Mesenchymal stem cell (in vitro differentiated cells and primary cell): ENCODE measurements around the gene CLIC2.
"Not testable (repeated sequence)": the region's sequence is repeated elsewhere in the genome, so short reads cannot be mapped to it uniquely, and the experiment has no call there.

Experiments used
- DNase-seq: peaks from one replicate; pipeline ENCODE4 v3.0.0-alpha.2; 2013
- H2AFZ ChIP-seq: one replicate; pipeline ENCODE4 v1.6.1; 2013; ENCODE audit warnings: low read depth, mild to moderate bottlenecking, control low read depth, inconsistent platforms, low read length, moderate library complexity
- H2AK5ac ChIP-seq: 2 replicates; pipeline ENCODE4 v1.6.1; 2013; ENCODE audit warnings: low read length, moderate library complexity, mild to moderate bottlenecking, inconsistent platforms; ENCODE audit not compliant: severe bottlenecking
- H2BK120ac ChIP-seq: one replicate; pipeline ENCODE4 v1.6.1; 2013; ENCODE audit warnings: low read depth, mild to moderate bottlenecking, inconsistent platforms, low read length, moderate library complexity
- H2BK12ac ChIP-seq, 2 experiments: one replicate each; pipeline ENCODE4 v1.6.1; 2013; ENCODE audit warnings: inconsistent platforms in 2 of 2, low read length in 2 of 2, mild to moderate bottlenecking in 2 of 2, moderate library complexity in 2 of 2, control low read depth in 1 of 2
- H2BK15ac ChIP-seq: one replicate; pipeline ENCODE4 v1.6.1; 2013; ENCODE audit warnings: mild to moderate bottlenecking, low read depth, inconsistent platforms; ENCODE audit not compliant: poor library complexity, severe bottlenecking
- H2BK5ac ChIP-seq: 2 replicates; pipeline ENCODE4 v1.6.1; 2013; ENCODE audit warnings: low read depth, mild to moderate bottlenecking, low read length, control low read depth, inconsistent platforms; ENCODE audit not compliant: poor library complexity, severe bottlenecking
- H3K14ac ChIP-seq, 2 experiments: one replicate each; pipeline ENCODE4 v1.6.1; 2013; ENCODE audit warnings: inconsistent platforms in 2 of 2, low read length in 2 of 2, control low read depth in 1 of 2, mild to moderate bottlenecking in 1 of 2, moderate library complexity in 1 of 2
- H3K18ac ChIP-seq, 2 experiments: one replicate each; pipeline ENCODE4 v1.6.1; 2013; ENCODE audit warnings: inconsistent platforms in 2 of 2, low read length in 2 of 2, control low read depth in 1 of 2, low read depth in 1 of 2, mild to moderate bottlenecking in 1 of 2
- H3K23ac ChIP-seq, 2 experiments: one replicate each; pipeline ENCODE4 v1.6.1; 2013; ENCODE audit warnings: inconsistent platforms in 2 of 2, low read length in 2 of 2, mild to moderate bottlenecking in 2 of 2, moderate library complexity in 2 of 2, control low read depth in 1 of 2
- H3K27ac ChIP-seq: 2 replicates; pipeline ENCODE4 v1.5.1; 2013; ENCODE audit warnings: mild to moderate bottlenecking, moderate library complexity, low read length, control low read depth, inconsistent platforms; ENCODE audit not compliant: poor library complexity, severe bottlenecking
- H3K27me3 ChIP-seq, 2 experiments: 2 replicates each; pipeline versions ENCODE4 v1.6.1 to v1.7.0; 2013; ENCODE audit warnings: low read length in 2 of 2, mild to moderate bottlenecking in 2 of 2, moderate library complexity in 2 of 2, control low read depth in 1 of 2, inconsistent platforms in 1 of 2; ENCODE audit not compliant: control insufficient read depth in 1 of 2, insufficient read depth in 1 of 2
- H3K36me3 ChIP-seq, 2 experiments: 2 replicates each; pipeline versions ENCODE4 v1.6.1 to v1.7.0; 2013; ENCODE audit warnings: low read length in 2 of 2, control low read depth in 1 of 2, inconsistent platforms in 1 of 2, low read depth in 1 of 2, mild to moderate bottlenecking in 1 of 2; ENCODE audit not compliant: insufficient read depth in 2 of 2, control insufficient read depth in 1 of 2
- H3K4ac ChIP-seq, 2 experiments: one replicate each; pipeline ENCODE4 v1.6.1; 2013; ENCODE audit warnings: inconsistent platforms in 2 of 2, low read length in 2 of 2, mild to moderate bottlenecking in 2 of 2, moderate library complexity in 2 of 2, control low read depth in 1 of 2, low read depth in 1 of 2
- H3K4me1 ChIP-seq: 2 replicates; pipeline ENCODE4 v1.6.1; 2013; ENCODE audit warnings: low read depth, low read length, control low read depth; ENCODE audit not compliant: control insufficient read depth, insufficient read depth
- H3K4me2 ChIP-seq: 2 replicates; pipeline ENCODE4 v1.6.1; 2013; ENCODE audit warnings: low read length, mild to moderate bottlenecking, inconsistent platforms; ENCODE audit not compliant: poor library complexity, severe bottlenecking
- H3K4me3 ChIP-seq, 2 experiments: 2 replicates each; pipeline versions ENCODE4 v1.5.1 to v1.7.0; 2013; ENCODE audit warnings: low read length in 2 of 2, mild to moderate bottlenecking in 2 of 2, control low read depth in 1 of 2, low read depth in 1 of 2; ENCODE audit not compliant: insufficient read depth in 1 of 2
- H3K79me1 ChIP-seq: replicated peaks from 2 replicates; pipeline ENCODE4 v1.6.1; 2013; ENCODE audit warnings: mild to moderate bottlenecking, control low read depth, low read length, inconsistent platforms; ENCODE audit not compliant: poor library complexity, severe bottlenecking
- H3K9ac ChIP-seq: 2 replicates; pipeline ENCODE4 v1.7.0; 2013; ENCODE audit warnings: mild to moderate bottlenecking, low read length, moderate library complexity
- H3K9me3 ChIP-seq: 2 replicates; pipeline ENCODE4 v1.7.0; 2013; ENCODE audit warnings: mild to moderate bottlenecking, low read length; ENCODE audit not compliant: control insufficient read depth
- H4K8ac ChIP-seq: one replicate; pipeline ENCODE4 v1.6.1; 2013; ENCODE audit warnings: inconsistent platforms, mild to moderate bottlenecking, low read length, moderate library complexity
- H4K91ac ChIP-seq: one replicate; pipeline ENCODE4 v1.6.1; 2013; ENCODE audit warnings: mild to moderate bottlenecking, low read length, inconsistent platforms
- WGBS: methylation state at CpG from one replicate; pipeline ENCODE4 v1.1.7; 2013; ENCODE audit warnings: mixed read lengths; 5-methylcytosine and 5-hydroxymethylcytosine counted together

The CLIC2 gene

DNA sequence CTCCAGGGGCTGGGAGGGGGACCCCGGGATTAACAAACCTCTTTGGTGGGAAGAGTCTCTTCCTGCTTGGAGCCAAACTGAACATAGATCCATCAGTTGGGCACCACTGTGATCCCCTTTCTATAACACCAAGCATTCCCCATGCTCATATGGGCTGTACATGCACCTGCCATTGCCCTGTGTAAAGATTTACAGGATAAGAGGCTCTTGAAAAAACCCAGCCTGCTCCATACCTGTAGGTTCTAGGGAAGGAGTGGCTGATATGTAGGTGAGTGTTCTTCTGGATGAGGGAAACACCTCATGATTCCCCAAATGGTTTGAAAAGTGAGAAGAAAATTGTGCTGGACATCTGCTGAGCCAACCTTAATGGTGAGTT, 911 bp upstream of the CLIC2 start:
- not testable (repeated sequence) for H2BK15ac ChIP-seq, H3K9ac ChIP-seq, H3K27ac ChIP-seq, H3K79me1 ChIP-seq, H3K9me3 ChIP-seq, H3K23ac ChIP-seq, H2AK5ac ChIP-seq, H2AFZ ChIP-seq, H3K4me2 ChIP-seq, H2BK5ac ChIP-seq, H4K8ac ChIP-seq, H3K27me3 ChIP-seq, H3K36me3 ChIP-seq, H2BK12ac ChIP-seq, H3K4me1 ChIP-seq, H4K91ac ChIP-seq, H2BK120ac ChIP-seq, H3K18ac ChIP-seq, H3K14ac ChIP-seq, DNase-seq, H3K4me3 ChIP-seq, H3K4ac ChIP-seq
- 88% methylated on average over 1 of the region's 1 CpG for WGBS

DNA sequence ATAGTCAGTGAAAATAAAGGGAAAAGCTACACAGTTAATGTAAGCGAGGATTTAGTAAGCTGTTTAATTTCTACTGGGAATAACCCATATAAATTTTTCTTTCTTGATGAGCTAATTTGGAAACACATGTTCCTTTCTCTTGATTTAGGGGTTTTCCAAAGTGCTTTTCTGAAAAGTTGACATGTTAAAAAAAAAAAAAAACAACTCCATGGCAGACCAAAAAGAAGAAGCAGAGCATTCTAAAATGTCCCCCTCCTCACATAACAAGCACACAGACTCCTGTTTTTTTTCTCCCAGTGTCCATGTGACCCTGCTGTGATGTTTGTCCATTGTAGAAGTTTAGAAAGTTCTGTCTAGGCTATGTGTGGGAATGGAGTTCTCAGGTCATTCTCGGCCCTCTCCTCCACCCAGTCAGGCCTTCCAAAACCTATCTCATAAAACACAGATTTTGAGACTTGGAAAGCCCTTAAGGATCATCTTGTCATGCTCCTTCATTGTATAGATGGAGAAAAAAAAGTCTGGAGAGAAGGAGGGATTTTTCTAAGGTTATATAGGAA, 792 bp downstream of the CLIC2 start:
- no peak for DNase-seq
- Histone ChIP-seq H2BK5ac (no peak overlapping the region), H2AFZ (no peak overlapping the region), H3K36me3 (no peaks in the 10 kb centered on the region), H2BK120ac (no peak overlapping the region), H3K27ac (no peak overlapping the region), H3K9ac (peak overlapping the region; percentile 88), H3K14ac (no peak overlapping the region), H4K8ac (no peak overlapping the region), H4K91ac (no peak overlapping the region), H3K18ac (no peak overlapping the region), H2BK12ac (no peak overlapping the region), H3K4me2 (no peak overlapping the region), H3K27me3 (no peaks in the 10 kb centered on the region), H2AK5ac (no peak overlapping the region), H3K23ac (no peak overlapping the region), H3K9me3 (peaks cover 2% of the 10 kb centered on the region), H3K79me1 (no peaks in the 10 kb centered on the region), H3K4ac (no peak overlapping the region), H3K4me3 (peak overlapping the region in 1 of 2 experiments; percentile 76), H3K4me1 (no peaks in the 10 kb centered on the region), H2BK15ac (no peak overlapping the region)
- no CpG with 5 or more reads among the region's 2 CpGs for WGBS

DNA sequence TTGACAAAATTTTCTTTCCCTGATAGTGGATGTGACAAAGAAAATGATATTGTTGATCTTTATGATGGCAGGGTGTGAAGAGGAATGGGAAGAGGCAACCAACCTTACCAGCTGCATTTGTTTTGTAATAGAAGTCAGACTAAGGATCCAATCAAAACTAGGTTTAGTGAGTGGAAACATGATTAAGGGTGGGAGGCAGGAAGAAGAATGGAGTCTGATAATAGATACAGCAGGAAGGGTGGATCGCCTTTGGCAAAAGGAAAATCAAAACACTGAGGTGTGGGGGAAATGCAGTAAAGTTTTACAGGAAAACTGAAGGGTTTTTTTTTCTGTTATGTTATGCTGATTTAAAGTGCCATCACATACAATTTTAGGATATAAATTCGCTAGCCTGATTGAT, 3.4 kb downstream of the CLIC2 start:
- Histone ChIP-seq H3K4me2 (no peak overlapping the region), H4K91ac (no peak overlapping the region), H3K4me3 (no peak overlapping the region), H3K79me1 (no peaks in the 10 kb centered on the region), H3K14ac (no peak overlapping the region), H2AFZ (no peak overlapping the region), H2AK5ac (no peak overlapping the region), H3K27me3 (no peaks in the 10 kb centered on the region), H3K4me1 (no peaks in the 10 kb centered on the region), H4K8ac (no peak overlapping the region), H3K18ac (no peak overlapping the region), H3K9me3 (peaks cover 6% of the 10 kb centered on the region), H2BK120ac (no peak overlapping the region), H3K9ac (no peak overlapping the region), H3K23ac (no peak overlapping the region), H3K4ac (no peak overlapping the region), H3K36me3 (no peaks in the 10 kb centered on the region), H2BK15ac (no peak overlapping the region), H2BK5ac (no peak overlapping the region), H2BK12ac (no peak overlapping the region), H3K27ac (no peak overlapping the region)
- no peak for DNase-seq
- 100% methylated on average over 1 of the region's 2 CpGs for WGBS

DNA sequence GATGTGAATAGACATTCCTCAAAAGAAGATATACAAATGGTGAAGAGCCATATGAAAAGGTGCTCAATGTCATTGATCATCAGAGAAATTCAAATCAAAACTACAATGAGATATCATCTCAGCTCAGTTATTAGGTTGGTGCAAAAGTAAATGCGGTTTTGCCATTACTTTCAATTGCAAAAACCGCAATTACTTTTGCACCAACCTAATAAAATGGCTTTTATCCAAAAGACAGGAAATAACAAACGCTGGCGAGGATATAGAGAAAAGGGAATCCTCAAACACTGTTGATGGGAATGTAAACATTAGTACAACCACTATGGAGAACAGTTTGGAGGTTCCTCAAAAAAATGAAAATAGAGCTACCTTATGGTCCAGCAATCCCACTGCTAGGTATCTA, 5.1 kb downstream of the CLIC2 start:
- no peak overlapping the region for H2BK5ac ChIP-seq
- H3K27me3 ChIP-seq, result no peaks in the 10 kb centered on the region
- H2AFZ ChIP-seq, result no peak overlapping the region
- H4K8ac ChIP-seq, result no peak overlapping the region
- no peak overlapping the region for H2AK5ac ChIP-seq
- no peaks in the 10 kb centered on the region for H3K79me1 ChIP-seq
- H4K91ac ChIP-seq, result no peak overlapping the region
- no peak for DNase-seq
- no peak overlapping the region for H3K4ac ChIP-seq
- no peak overlapping the region for H3K27ac ChIP-seq
- no peak overlapping the region for H2BK120ac ChIP-seq
- H3K14ac ChIP-seq, result no peak overlapping the region
- no peaks in the 10 kb centered on the region for H3K36me3 ChIP-seq
- no peak overlapping the region for H3K4me2 ChIP-seq
- H3K4me3 ChIP-seq, result no peak overlapping the region
- H2BK12ac ChIP-seq, result no peak overlapping the region
- H3K18ac ChIP-seq, result no peak overlapping the region
- peaks cover 6% of the 10 kb centered on the region for H3K9me3 ChIP-seq
- H3K9ac ChIP-seq, result no peak overlapping the region
- no CpG with 5 or more reads among the region's 4 CpGs for WGBS
- no peak overlapping the region for H3K23ac ChIP-seq
- no peaks in the 10 kb centered on the region for H3K4me1 ChIP-seq
- no peak overlapping the region for H2BK15ac ChIP-seq
